TTC549 (cell line): ENCODE measurements around the gene OR51F2.
"Not testable (repeated sequence)": the region's sequence is repeated elsewhere in the genome, so short reads cannot be mapped to it uniquely, and the experiment has no call there.

Source experiments
- FAIRE-seq: peaks from 2 replicates; lab custom pipeline; 2012; peaks lifted over from hg19 to GRCh38; lab: Jason Lieb, UNC

OR51F2 gene, protein sequence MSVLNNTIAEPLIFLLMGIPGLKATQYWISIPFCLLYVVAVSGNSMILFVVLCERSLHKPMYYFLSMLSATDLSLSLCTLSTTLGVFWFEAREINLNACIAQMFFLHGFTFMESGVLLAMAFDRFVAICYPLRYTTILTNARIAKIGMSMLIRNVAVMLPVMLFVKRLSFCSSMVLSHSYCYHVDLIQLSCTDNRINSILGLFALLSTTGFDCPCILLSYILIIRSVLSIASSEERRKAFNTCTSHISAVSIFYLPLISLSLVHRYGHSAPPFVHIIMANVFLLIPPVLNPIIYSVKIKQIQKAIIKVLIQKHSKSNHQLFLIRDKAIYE

GRCh38 chr11:4821021-4821420 is at the start of gene OR51F2:
OR51F2 (plus strand) TSS chr11:4821321; CDS start chr11:4821422, 101 bp downstream.
- FAIRE-seq, result no peak

DNA sequence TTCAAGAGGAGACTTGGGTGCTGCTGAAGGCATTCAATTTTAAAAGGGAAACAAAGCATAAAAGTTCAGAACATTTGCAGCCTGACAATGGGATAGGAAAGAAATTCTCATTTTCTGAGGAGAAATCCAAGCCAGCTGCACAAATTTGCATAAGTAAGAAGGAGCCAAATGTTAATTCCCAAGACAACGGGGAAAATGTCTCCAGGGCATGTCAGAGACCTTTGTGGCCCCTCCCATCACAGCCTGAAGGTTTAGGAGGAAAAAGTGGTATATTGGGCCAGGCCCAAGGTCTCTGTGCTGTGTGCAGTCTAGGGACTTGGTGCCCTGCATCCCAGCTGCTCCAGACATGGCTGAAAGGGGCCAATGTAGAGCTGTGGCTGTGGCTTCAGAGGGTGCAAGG is 38.7 kb upstream of the OR51F2 start:
- no peak for FAIRE-seq

DNA sequence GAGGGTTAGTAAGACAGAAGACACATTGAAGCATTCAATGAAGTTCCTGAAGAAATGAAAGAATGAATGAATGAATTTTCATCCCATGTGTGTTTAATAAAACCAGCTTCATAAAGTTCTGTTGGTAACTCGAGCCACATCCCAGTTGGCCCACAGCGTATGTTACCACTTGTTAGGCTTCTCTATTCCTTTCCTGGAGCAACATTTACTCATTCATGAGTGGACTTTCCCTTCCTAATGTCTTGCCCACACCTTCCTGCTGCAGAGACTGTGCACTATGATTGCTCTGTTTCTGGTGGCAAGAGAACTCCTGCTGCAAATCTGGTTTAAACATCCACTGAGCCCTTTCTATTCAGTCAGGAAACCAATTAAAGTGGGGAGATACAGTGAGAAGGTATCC is 23.9 kb upstream of the OR51F2 start:
- FAIRE-seq, result no peak

DNA sequence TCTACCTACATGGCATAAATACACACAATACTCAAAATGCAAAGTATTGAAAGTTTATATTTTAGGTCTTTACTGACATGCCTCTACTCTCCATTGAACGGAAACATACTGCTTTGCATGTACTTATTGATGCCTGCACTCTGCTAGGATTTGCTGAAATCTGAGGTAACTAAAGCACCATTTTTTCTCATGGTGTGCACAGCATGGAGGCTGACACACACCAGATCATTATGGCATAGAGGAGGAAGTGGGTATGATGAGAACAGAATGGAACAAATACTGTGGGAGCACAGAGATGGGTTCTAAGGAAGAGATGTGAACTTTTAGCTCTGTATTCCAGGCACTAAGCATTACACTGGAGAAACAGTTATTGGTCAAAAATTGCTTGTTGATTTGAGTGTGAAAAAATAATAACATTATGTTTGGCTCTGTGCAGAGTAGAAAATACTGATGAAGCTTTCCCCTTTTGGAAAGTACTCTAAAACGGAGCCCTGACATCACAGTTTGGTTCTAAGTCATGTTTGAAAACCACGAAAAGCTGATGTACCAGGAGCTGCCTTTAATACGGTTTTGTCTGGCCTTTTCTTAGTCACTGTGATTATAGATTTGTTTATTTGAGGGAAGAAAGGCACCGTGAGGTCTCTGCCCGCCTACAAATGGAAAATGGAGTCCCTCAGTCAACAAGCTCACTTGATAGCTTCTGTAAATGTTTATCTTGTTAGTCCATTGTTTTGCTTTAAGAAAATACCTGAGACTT is 22.5 kb upstream of the OR51F2 start:
- no peak for FAIRE-seq

DNA sequence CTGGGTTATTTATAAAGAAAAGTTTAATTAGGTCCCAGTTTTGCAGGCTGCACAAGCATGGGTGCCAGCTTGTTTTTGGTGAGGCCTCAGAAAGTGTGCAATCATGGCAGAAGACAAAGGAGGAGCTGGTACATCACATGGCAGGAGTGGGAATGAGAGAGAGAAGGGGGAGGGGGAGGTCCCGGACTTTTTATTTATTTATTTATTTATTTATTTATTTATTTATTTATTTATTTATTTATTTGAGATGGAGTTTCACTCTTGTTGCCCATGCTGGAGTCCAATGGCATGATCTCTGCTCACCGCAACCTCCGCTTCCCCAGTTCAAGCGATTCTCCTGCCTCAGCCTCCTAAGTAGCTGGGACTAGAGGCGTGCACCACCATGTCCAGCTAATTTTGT is 19.8 kb upstream of the OR51F2 start:
- not testable (repeated sequence) for FAIRE-seq

GRCh38 chr11:4804280-4804679 is 16.8 kb upstream of the OR51F2 start, which contains the start of gene OR52R1:
OR52R1 (minus strand) TSS chr11:4804380; CDS start chr11:4804380, 0 bp downstream.
- no peak for FAIRE-seq

DNA sequence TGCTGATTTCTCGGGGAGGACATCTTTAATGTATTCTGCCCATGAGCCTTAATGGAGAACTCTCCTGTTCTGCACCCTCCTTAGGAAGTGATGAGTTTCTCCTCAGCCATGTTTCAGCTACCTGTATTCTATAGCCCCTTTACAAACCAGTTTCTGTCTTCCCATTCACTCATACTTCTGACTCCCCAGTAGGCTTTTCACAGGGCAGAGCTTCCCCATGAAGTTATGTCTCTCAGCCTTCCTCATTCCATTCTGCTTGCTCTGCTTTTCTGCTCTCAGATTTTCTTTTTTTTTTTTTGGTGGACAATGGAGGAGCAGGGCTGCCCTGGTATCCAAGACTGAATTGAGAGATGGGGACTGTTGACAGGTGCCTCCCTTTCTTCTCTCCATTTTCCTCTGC is 12.6 kb upstream of the OR51F2 start:
- FAIRE-seq, result no peak

GRCh38 chr11:4809246-4809645 is 11.9 kb upstream of the OR51F2 start:
- FAIRE-seq, result no peak

DNA sequence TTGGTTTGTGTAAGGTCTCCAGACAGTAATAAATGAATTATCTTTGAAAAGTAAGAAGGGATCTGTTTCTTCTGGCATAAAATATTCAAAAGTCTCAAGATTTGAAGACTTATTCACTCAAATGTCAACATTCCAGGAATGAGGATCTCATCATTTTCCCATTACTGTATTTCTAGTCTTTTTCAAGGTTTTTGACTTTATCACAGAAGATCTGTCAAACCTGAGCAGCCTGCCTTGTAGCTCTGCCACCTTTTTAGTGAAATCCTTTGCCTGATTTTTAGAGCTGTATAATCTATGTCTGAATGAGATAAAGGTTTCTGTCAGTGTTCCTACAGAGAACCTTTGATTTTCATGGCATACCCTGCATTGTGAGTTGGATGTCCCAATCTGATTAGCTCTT is 4.0 kb downstream of the OR51F2 start:
- no peak for FAIRE-seq

- FAIRE-seq, result no peak
These were observed 5.3 kb downstream of the OR51F2 start for GRCh38 chr11:4826425-4826824.

DNA sequence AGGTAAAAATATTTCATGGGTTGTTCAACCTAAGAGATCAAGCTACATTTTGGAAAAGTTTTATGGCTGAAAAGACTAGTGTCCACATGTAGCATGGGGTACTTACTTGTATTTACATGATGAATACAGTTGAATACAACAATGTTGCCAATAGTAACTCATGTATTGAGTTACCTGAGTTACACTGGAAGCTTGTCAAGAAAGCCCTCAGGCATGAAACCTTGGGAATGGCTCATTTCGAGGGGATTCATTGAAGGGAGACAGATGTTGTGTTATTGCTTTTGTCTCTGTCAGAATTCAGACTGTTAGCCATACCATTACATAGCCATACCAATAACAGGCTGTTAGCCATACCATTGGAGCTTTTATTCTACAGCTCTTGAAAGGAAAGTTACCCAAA is 9.2 kb downstream of the OR51F2 start:
- FAIRE-seq, result no peak

DNA sequence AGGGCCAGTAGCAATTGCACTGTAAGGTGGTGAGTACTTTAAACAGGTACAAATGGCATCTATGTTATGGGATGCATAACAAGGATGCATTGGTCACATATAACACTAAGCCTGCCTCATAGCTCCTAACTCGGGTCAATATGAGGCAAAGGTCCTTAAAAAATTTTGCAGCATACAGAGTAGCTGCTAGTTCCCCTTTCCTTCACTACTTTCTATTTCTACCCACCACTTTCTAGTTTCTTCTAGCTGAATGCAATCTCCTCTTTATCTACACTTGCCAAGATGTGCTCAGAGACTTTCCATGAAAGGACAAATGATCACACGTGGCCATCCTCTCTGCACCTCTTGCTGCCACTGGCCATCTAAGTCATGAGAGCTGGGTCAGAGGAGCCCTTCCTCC is 9.8 kb downstream of the OR51F2 start:
- no peak for FAIRE-seq

- no peak for FAIRE-seq
These were observed 18.9 kb downstream of the OR51F2 start for GRCh38 chr11:4839851-4840549.

GRCh38 chr11:4848908-4849532 is 27.9 kb downstream of the OR51F2 start, which contains the start of gene OR51S1:
OR51S1 (minus strand) TSS chr11:4849208; CDS start chr11:4849208, 0 bp downstream.
- no peak for FAIRE-seq

- FAIRE-seq, result no peak
These were observed 29.9 kb downstream of the OR51F2 start for GRCh38 chr11:4851033-4851432.

GRCh38 chr11:4854286-4854685 is 33.2 kb downstream of the OR51F2 start:
- not testable (repeated sequence) for FAIRE-seq

- FAIRE-seq, result no peak
These were observed 41.5 kb downstream of the OR51F2 start for GRCh38 chr11:4862447-4863236.

GRCh38 chr11:4863876-4864275 is 42.8 kb downstream of the OR51F2 start:
- FAIRE-seq, result no peak

DNA sequence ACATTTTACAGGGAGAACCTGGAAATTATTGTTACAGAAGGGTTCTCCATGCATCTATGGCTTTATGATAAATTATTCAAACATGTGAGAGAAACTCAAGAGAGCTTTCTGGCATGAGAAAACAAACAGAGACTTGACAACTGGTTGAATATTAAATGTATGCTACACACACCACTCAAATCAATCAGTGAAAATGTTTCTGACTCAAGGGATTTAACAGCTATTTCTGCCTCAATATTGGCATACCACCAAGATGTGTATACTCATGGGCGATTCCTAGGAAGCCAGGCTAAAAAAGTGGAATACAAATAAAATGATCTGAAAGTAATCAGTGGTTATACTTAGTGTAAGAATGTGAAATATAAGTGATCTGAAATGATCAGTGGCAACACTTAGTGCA is 44.7 kb downstream of the OR51F2 start:
- no peak for FAIRE-seq
